ENCODE data around the gene HMX1.

The HMX1 gene

GRCh38 chr4:8838961-8839431, 32.6 kb downstream of the HMX1 start:
- no peak for DNase-seq

- no peak for DNase-seq
These were observed 33.2 kb downstream of the HMX1 start for GRCh38 chr4:8838296-8838960.

GRCh38 chr4:8837181-8837841, 34.3 kb downstream of the HMX1 start:
- DNase-seq = no peak

- no peak for DNase-seq
These were observed 34.9 kb downstream of the HMX1 start for GRCh38 chr4:8836664-8837171.

GRCh38 chr4:8835521-8836365, 35.9 kb downstream of the HMX1 start:
- no peak for DNase-seq

GRCh38 chr4:8834681-8835220, 36.9 kb downstream of the HMX1 start:
- no peak for DNase-seq

GRCh38 chr4:8832113-8832915, 39.3 kb downstream of the HMX1 start:
- DNase-seq = no peak

- DNase-seq = no peak
These were observed 40.2 kb downstream of the HMX1 start for GRCh38 chr4:8831221-8832112.

GRCh38 chr4:8830611-8831200, 40.9 kb downstream of the HMX1 start:
- no peak for DNase-seq

GRCh38 chr4:8830056-8830455, 41.6 kb downstream of the HMX1 start:
- DNase-seq = no peak

GRCh38 chr4:8829584-8829983, 42.1 kb downstream of the HMX1 start:
- DNase-seq = no peak

- no peak for DNase-seq
These were observed 42.8 kb downstream of the HMX1 start for GRCh38 chr4:8828869-8829268.

GRCh38 chr4:8821151-8821950, 50.3 kb downstream of the HMX1 start:
- DNase-seq = no peak

- DNase-seq = no peak
These were observed 51.2 kb downstream of the HMX1 start for GRCh38 chr4:8820178-8821102.

- no peak for DNase-seq
These were observed 52.0 kb downstream of the HMX1 start for GRCh38 chr4:8819473-8820177.

GRCh38 chr4:8819019-8819418, 52.6 kb downstream of the HMX1 start:
- DNase-seq = no peak

GRCh38 chr4:8818063-8818881, 53.4 kb downstream of the HMX1 start:
- no peak for DNase-seq

- no peak for DNase-seq
These were observed 53.9 kb downstream of the HMX1 start for GRCh38 chr4:8817813-8818062.
